ENCODE data around the gene PHF13.
"Not testable (repeated sequence)": the region's sequence is repeated elsewhere in the genome, so short reads cannot be mapped to it uniquely, and the experiment has no call there.

PHF13 gene

GRCh38 chr1:6632588-6633514 is 19.3 kb downstream of the PHF13 start:
- DNase-seq: no peak

GRCh38 chr1:6634371-6635052 is 21.0 kb downstream of the PHF13 start:
- DNase-seq: peak; percentile 39

DNA sequence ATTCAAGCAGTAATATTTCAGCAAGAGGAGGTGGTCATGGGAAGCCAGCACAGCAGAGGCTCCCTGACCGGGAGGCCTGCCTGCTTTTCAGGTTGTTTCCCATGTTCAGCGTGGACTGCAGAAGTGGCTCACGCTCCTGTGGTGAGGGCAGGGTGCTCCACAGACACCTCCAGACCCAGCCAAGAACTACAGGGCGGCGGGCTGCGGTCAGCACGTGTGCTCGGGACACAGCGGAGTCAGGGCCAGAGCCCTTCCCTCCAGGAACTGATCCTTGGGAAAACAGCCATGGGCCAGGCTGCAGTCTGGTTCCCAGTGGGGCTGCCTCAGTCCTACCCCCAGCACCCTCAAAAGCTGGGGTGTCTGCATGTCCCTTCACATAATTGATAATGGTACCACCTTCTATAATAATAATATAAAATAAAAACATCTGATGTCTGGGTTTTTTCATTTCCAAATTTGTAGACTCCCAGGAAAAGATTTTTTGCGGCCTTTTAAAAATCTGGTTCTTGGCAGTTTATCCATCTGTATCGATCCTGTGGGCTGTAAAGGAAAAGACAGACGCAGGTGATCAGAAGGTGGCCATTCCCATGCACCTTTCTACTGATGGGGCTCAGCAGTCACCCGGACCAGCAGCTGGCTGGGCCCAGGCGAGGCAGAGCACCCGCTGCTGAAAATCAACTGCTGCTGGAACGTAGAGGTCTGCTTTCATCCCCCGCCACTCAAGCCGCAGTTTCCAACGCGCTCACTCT is 21.8 kb downstream of the PHF13 start:
- no peak for DNase-seq

DNA sequence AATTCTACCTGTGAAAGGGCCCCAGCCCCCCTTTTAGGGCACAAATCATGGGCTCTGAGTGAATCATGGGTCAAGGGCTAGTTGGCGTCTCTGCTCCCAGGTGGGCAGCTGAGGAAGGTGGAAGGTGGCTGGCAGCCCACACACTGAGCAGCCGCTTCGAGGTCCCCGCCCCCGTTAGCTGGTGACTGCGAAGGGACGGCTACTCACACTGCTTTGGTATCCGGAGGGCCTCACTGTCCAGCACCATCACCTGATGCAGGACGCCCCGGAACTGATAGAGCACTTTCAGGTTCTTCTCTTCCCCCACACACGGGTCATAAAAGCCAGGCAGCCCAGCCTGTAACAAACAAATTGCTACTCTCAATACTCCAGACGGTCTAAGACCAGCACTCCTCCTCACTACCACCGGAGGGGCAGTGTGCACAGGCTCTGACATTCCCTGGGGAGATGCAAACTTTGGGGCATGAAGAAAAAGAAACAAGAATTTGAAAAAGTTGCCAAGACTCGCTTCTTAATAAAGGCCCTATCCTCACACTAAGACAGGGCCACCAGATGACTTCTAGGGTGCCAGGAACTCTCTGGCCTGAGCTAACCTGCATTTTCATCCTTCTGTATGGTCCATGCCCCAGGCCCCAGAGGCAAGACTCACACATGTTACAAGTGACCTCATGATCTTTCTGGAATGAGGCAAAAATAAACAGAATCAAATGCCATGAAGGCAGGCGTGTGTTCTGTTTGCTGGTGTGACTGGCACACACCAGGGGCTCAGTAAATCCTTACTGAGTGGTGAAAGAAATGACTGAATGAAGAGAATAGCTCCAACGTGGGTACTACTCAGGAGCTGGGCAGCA is 22.6 kb downstream of the PHF13 start:
- no peak for DNase-seq

DNA sequence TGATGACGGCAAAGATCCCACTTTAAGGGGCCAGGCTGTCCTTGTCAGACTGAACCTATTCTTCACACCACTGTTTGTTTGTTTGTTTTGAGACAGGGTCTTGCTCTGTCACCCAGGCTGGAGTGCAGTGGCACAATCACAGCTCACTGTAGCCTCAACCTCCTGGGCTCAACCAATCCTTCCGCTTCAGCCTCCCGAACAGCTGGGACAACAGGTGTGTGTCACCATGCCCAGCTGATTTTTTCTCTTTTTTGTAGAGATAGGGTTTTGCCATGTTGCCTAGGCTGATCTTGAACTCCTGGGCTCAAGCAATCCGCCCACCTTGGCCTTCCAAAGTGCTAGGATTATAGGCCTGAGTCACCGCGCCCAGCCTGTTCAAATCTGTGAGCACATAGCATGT is 23.2 kb downstream of the PHF13 start:
- DNase-seq: not testable (repeated sequence)

GRCh38 chr1:6637770-6638169 is 24.2 kb downstream of the PHF13 start:
- no peak for DNase-seq

DNA sequence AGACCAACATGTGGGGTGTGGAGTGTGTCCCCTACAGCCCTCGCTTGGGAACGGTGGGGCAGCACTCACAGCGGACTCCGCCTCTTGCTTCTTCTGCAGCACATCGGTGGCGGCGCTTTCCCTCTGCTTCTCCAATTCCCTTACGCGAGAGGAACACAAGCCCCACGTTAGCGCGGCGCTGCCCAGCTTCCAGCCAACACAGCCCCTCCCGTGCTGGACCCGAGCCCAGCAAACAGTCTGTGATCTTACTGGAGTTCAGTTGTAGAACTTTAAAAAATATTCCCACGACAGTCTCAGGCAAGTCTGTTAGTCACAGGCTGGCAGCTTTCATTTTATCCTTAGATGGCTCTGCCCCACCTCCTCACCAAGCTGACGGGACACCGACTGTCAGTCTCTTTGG is 24.7 kb downstream of the PHF13 start:
- no peak for DNase-seq

DNA sequence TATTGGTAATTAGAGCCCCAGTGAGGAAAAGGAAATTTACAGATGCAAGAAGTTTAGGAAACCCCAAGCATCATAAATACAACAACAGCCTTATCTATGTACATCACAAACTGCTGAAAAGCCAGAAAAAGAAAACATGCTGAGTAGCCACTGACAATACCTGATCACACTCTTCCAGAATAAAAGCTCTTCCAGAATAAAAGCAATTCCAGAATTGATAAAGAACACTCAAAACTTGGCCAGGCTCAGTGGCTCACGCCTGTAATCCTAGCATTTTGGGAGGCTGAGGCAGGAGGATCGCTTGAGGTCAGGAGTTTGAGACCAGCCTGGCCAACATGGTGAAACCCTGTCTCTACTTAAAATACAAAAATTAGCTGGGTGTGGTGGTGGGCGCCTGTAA is 27.3 kb downstream of the PHF13 start:
- DNase-seq: not testable (repeated sequence)

DNA sequence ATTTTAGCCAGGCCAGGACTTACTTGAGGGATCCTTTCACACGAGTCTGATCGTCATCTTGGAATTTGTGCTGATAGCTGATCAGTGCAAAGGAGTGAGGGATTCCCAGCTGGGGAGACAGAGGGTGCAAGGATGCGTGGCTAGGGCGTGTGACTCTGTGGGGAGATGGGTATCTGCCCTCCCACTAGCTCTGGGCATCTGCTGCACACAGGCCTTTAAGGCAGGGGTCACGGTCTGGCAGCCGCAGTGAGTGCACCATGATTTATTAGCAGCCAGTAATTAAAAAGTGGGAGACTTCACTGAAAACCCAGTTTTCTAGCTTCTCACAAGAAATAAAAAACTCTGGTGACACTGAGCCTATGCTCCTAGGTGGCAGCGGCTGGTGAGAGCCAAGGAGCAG is 31.5 kb downstream of the PHF13 start:
- DNase-seq: no peak

DNA sequence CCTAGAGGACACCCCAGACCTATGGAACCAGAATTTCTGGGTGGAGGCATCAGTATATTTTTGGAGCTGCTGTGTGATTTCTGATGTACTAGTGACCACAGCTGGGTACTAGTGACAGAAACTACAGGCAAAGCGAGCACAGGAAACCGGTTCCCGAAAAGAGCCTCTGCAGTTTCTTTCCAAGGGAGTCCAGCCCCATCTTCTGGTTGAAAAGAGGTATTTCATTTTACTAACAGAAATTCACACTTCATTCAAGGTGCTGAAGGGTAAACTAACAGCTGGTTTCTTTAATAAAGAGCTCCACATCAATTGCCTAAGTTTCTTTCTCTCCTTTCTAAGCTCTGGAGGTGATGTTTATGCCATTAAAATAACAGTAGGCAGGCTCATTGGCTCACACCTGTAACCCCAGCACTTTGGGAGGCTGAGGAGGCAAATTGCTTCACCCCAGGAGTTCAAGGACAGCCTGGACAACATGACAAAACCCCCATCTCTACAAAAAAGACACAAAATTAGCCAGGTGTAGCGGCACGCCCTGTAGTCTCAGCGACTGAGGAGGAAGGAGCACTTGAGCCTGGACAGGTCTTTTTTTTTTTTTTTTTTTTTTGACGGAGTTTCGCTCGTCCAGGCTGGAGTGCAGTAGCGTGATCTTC is 33.1 kb downstream of the PHF13 start:
- no peak for DNase-seq

- no peak for DNase-seq
Measured at GRCh38 chr1:6648556-6648955, 35.0 kb downstream of the PHF13 start.

GRCh38 chr1:6651909-6652308 is 38.4 kb downstream of the PHF13 start:
- no peak for DNase-seq

DNA sequence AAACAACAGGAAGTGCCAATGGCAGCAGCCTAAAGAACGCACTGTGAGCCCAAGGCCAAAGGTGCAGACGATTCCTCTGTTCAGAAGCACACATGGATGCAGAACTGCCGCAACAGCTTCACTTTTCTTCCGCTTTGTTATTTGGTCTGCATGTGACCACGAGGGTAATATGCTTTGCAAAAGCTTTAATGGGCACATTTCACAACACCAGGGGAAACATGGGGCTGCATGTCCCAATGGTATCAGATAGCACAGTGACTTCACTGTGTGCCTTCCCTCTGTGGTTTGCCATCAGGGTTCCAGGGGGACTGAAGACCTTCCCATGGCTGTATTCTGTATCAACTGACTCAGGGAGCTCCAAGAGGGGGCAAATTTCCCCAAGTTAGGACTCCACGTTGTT is 39.5 kb downstream of the PHF13 start:
- no peak for DNase-seq

- no peak for DNase-seq
Measured at GRCh38 chr1:6653436-6654290, 40.1 kb downstream of the PHF13 start.

GRCh38 chr1:6657138-6657537 is 43.6 kb downstream of the PHF13 start:
- DNase-seq: no peak

DNA sequence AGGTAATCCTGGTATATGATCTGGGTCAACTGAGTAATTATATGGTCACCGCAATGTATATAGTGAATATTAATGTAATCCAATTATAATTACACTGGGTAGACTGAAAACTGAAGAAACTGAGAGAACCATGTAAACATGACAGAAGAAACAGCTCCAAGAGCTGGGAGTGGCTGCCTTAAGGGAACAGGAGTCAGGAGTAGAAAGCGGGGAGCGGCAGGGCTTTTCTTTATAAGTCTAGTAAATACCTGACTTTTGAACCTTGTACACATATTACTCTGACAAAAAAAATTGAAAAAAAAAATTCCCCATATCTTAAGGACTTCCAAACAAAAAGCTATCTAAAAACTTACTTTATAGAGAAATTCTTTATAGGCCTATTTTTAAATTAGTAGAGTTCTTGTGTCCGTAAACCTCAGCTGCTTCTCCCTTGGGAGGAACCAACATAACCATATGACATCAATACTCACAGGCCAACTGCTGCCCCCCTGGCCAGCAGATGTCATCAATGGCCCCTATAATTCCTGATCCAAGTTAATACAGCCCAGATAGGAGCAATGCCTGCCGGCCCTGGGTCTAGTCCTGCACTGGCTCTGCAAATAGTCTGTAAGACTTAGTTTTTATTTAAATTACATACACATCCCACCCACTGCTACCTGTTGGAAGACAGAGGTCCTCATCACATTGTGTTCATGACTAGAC is 45.0 kb downstream of the PHF13 start:
- DNase-seq: no peak

DNA sequence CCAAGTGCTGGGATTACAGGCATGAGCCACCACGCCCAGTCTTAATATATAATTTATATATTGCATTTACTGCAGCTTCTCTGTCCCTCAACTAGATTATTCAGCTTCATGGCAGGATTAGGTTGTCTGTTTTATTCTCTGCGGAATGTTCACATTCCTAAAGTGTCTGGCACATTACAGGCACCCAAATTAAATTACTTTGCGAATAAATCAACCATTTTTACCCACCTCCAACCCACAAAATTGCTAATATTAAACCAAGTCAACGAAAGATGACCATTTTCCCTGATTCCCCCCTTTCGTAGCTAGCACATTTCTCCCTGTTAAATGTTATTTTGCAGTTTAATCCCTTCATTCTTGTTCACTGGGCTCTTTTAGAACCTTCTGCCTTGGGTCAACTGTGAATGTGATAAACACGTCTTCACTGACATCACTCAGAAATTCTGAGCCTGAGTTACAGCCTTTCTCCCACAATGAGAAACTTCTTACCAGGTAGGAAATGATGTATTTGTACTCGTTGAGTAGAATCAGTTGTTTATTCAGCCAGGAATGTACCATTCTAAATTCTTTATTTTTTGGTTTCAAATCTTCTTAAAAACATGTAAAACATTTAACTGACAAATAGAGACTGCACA is 47.0 kb downstream of the PHF13 start:
- DNase-seq: no peak

DNA sequence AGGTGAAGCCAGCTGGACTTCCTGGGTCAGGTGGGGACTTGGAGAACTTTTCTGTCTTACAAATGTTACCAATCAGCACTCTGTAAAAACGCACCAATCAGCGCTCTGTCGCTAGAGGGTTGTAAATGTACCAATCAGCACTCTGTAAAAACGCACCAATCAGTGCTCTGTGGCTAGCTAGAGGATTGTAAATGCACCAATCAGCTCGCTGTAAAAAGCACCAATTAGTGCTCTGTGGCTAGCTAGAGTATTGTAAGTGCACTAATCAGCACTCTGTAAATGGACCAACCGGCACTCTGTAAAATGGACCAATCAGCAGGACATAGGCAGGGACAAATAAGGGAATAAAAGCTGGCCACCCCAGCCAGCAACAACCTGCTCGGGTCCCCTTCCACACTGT is 48.9 kb downstream of the PHF13 start:
- not testable (repeated sequence) for DNase-seq

GRCh38 chr1:6666696-6667095 is 53.2 kb downstream of the PHF13 start:
- DNase-seq: no peak

DNA sequence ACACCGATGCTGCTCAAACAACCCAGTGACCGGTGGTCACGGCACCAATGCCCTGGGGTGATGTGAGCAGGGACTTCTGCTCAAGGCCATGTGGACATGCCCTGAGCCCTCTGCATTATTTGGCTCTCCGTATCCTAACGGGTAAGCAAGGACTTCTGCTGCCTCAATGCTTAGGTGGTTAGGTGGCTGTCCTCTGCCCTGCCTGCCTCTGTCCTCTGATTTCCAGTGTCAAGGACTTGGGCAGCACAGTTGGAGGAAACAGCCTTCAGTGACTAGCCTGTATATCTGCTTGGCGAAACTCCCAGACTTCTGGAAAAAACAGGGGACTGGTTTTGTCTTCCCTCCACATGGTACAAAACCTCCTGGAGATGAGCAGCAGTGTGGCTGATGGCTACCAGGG is 53.6 kb downstream of the PHF13 start:
- no peak for DNase-seq

Measured in stimulated activated CD4-positive, alpha-beta T cell treated with anti-CD3 and anti-CD28 coated beads, Interleukin-12 subunit alpha, Interleukin-12 subunit beta, amount 100 ng/mL, for 4 hours (primary cell).